KOPT-K1 (cell line): Measurements from ENCODE around the gene GHRL.
A peak's percentile ranks its signal among the peaks of the same experiment; 100 is the strongest.

ENCODE experiments used
- H3K27ac ChIP-seq: fragments of 200-600 bp; sonication (generic); 2 replicates; pipeline ENCODE4 v1.5.1; 2016; ENCODE audit warnings: antibody characterized with exemption, mild to moderate bottlenecking, low read depth, low read length; ENCODE audit not compliant: poor library complexity, severe bottlenecking
- H3K36me3 ChIP-seq: fragments of 200-600 bp; sonication (generic); 2 replicates; pipeline ENCODE4 v1.5.1; 2017; ENCODE audit warnings: antibody characterized with exemption, mild to moderate bottlenecking, low read length, moderate library complexity; ENCODE audit not compliant: insufficient read depth
- H3K9me3 ChIP-seq: fragments of 200-600 bp; sonication (generic); 2 replicates; pipeline ENCODE4 v1.5.1; 2017; ENCODE audit warnings: antibody characterized with exemption, low read length, mild to moderate bottlenecking; ENCODE audit not compliant: insufficient read depth, poor library complexity, severe bottlenecking

The GHRL gene

GRCh38 chr3:10332481-10333348, 40.0 kb upstream of the GHRL start:
- no peaks in the 10 kb centered on the region for H3K36me3 ChIP-seq
- peak overlapping the region; percentile 4 for H3K27ac ChIP-seq

GRCh38 chr3:10331320-10331719, 38.6 kb upstream of the GHRL start:
- Histone ChIP-seq H3K36me3 (no peaks in the 10 kb centered on the region), H3K27ac (no peak overlapping the region), H3K9me3 (no peaks in the 10 kb centered on the region)

More at GRCh38 chr3:10332481-10333348, 40.0 kb upstream of the GHRL start:
- H3K9me3 ChIP-seq: no peaks in the 10 kb centered on the region

- Histone ChIP-seq H3K36me3 (no peaks in the 10 kb centered on the region), H3K9me3 (no peaks in the 10 kb centered on the region), H3K27ac (no peak overlapping the region)
Observed at GRCh38 chr3:10330319-10330718, 37.6 kb upstream of the GHRL start.

- Histone ChIP-seq H3K36me3 (no peaks in the 10 kb centered on the region), H3K9me3 (no peaks in the 10 kb centered on the region), H3K27ac (no peak overlapping the region)
Observed at GRCh38 chr3:10329495-10330015, 36.8 kb upstream of the GHRL start.

- Histone ChIP-seq H3K36me3 (no peaks in the 10 kb centered on the region), H3K27ac (no peak overlapping the region), H3K9me3 (no peaks in the 10 kb centered on the region)
Observed at GRCh38 chr3:10328460-10329071, 35.8 kb upstream of the GHRL start.

- Histone ChIP-seq H3K27ac (no peak overlapping the region), H3K36me3 (no peaks in the 10 kb centered on the region), H3K9me3 (no peaks in the 10 kb centered on the region)
Observed at GRCh38 chr3:10327592-10327991, 34.8 kb upstream of the GHRL start.

GRCh38 chr3:10322352-10322710, 29.6 kb upstream of the GHRL start:
- no peaks in the 10 kb centered on the region for H3K9me3 ChIP-seq
- peaks cover 20% of the 10 kb centered on the region for H3K36me3 ChIP-seq
- H3K27ac ChIP-seq: no peak overlapping the region

GRCh38 chr3:10321630-10322351, 29.0 kb upstream of the GHRL start:
- Histone ChIP-seq H3K36me3 (peaks cover 26% of the 10 kb centered on the region), H3K9me3 (no peaks in the 10 kb centered on the region), H3K27ac (no peak overlapping the region)

GRCh38 chr3:10320320-10320677, 27.6 kb upstream of the GHRL start:
- no peaks in the 10 kb centered on the region for H3K9me3 ChIP-seq
- peaks cover 41% of the 10 kb centered on the region for H3K36me3 ChIP-seq
- peak overlapping the region; percentile 68 for H3K27ac ChIP-seq

GRCh38 chr3:10319804-10320203, 27.1 kb upstream of the GHRL start:
- peak overlapping the region; percentile 68 for H3K27ac ChIP-seq

GRCh38 chr3:10319251-10319650, 26.5 kb upstream of the GHRL start:
- Histone ChIP-seq H3K27ac (no peak overlapping the region), H3K9me3 (no peaks in the 10 kb centered on the region), H3K36me3 (peaks cover 51% of the 10 kb centered on the region)

More at GRCh38 chr3:10319804-10320203, 27.1 kb upstream of the GHRL start:
- no peaks in the 10 kb centered on the region for H3K9me3 ChIP-seq
- H3K36me3 ChIP-seq: peaks cover 46% of the 10 kb centered on the region

- H3K27ac ChIP-seq: no peak overlapping the region
- peaks cover 64% of the 10 kb centered on the region for H3K36me3 ChIP-seq
- no peaks in the 10 kb centered on the region for H3K9me3 ChIP-seq
Observed at GRCh38 chr3:10317961-10318350, 25.2 kb upstream of the GHRL start.

GRCh38 chr3:10317311-10317960, 24.7 kb upstream of the GHRL start:
- no peaks in the 10 kb centered on the region for H3K9me3 ChIP-seq
- peaks cover 69% of the 10 kb centered on the region for H3K36me3 ChIP-seq
- H3K27ac ChIP-seq: no peak overlapping the region

- H3K36me3 ChIP-seq: peaks cover 85% of the 10 kb centered on the region
- no peak overlapping the region for H3K27ac ChIP-seq
Observed at GRCh38 chr3:10315771-10316344, 23.1 kb upstream of the GHRL start.

More at GRCh38 chr3:10315771-10316344, 23.1 kb upstream of the GHRL start:
- no peaks in the 10 kb centered on the region for H3K9me3 ChIP-seq
